T-helper 9 cell (primary cell): Measurements from ENCODE around the gene ARFGAP2.

ENCODE experiments used
- DNase-seq: peaks from one replicate; pipeline ENCODE4 v3.0.0-alpha.2; 2020

Gene ARFGAP2

GRCh38 chr11:47166368-47166767 is 10.3 kb downstream of the ARFGAP2 start:
- DNase-seq, result no peak

- DNase-seq, result no peak
These were observed 11.3 kb downstream of the ARFGAP2 start for GRCh38 chr11:47165253-47165840.

GRCh38 chr11:47164321-47164720 is 12.4 kb downstream of the ARFGAP2 start:
- DNase-seq, result no peak

- DNase-seq, result no peak
These were observed 12.8 kb downstream of the ARFGAP2 start for GRCh38 chr11:47163898-47164297.

GRCh38 chr11:47163193-47163592 is 13.5 kb downstream of the ARFGAP2 start:
- DNase-seq, result no peak

- no peak for DNase-seq
These were observed 14.3 kb downstream of the ARFGAP2 start for GRCh38 chr11:47162426-47162825.

- DNase-seq, result no peak
These were observed 14.8 kb downstream of the ARFGAP2 start for GRCh38 chr11:47161890-47162289.

- DNase-seq, result peak; percentile 37
These were observed 15.4 kb downstream of the ARFGAP2 start for GRCh38 chr11:47161134-47161854.

- DNase-seq, result no peak
These were observed 15.9 kb downstream of the ARFGAP2 start for GRCh38 chr11:47160753-47161133.

GRCh38 chr11:47158242-47158641 is 18.4 kb downstream of the ARFGAP2 start:
- no peak for DNase-seq

GRCh38 chr11:47157805-47158204 is 18.9 kb downstream of the ARFGAP2 start:
- DNase-seq, result no peak

- no peak for DNase-seq
These were observed 19.7 kb downstream of the ARFGAP2 start for GRCh38 chr11:47156951-47157350.

- DNase-seq, result no peak
These were observed 20.3 kb downstream of the ARFGAP2 start for GRCh38 chr11:47156333-47156732.

- no peak for DNase-seq
These were observed 20.8 kb downstream of the ARFGAP2 start for GRCh38 chr11:47155879-47156278.

- DNase-seq, result no peak
These were observed 21.8 kb downstream of the ARFGAP2 start for GRCh38 chr11:47154616-47155570.

- peak; percentile 25 for DNase-seq
These were observed 23.4 kb downstream of the ARFGAP2 start for GRCh38 chr11:47152953-47153950.

- no peak for DNase-seq
These were observed 24.3 kb downstream of the ARFGAP2 start for GRCh38 chr11:47152126-47152952.

GRCh38 chr11:47149782-47150181 is 26.9 kb downstream of the ARFGAP2 start:
- no peak for DNase-seq

GRCh38 chr11:47148903-47149531 is 27.7 kb downstream of the ARFGAP2 start:
- DNase-seq, result no peak

GRCh38 chr11:47148270-47148669 is 28.4 kb downstream of the ARFGAP2 start:
- no peak for DNase-seq

- no peak for DNase-seq
These were observed 29.0 kb downstream of the ARFGAP2 start for GRCh38 chr11:47147681-47148080.
